ENCODE results near the gene ARHGAP21. TPM values are rescaled to one million over a fixed set of nuclear protein-coding genes. Genes with fewer than 3 reads are reported as not detected.
A peak's percentile ranks its signal among the peaks of the same experiment; 100 is the strongest.

Gene ARHGAP21
- total and polyA plus RNA-seq, 9 of the 15 experiments (the other 6 are each of a cell fraction or from before 2014, with no cell fraction given): 13.6 to 145 (median 60.8) TPM

DNA sequence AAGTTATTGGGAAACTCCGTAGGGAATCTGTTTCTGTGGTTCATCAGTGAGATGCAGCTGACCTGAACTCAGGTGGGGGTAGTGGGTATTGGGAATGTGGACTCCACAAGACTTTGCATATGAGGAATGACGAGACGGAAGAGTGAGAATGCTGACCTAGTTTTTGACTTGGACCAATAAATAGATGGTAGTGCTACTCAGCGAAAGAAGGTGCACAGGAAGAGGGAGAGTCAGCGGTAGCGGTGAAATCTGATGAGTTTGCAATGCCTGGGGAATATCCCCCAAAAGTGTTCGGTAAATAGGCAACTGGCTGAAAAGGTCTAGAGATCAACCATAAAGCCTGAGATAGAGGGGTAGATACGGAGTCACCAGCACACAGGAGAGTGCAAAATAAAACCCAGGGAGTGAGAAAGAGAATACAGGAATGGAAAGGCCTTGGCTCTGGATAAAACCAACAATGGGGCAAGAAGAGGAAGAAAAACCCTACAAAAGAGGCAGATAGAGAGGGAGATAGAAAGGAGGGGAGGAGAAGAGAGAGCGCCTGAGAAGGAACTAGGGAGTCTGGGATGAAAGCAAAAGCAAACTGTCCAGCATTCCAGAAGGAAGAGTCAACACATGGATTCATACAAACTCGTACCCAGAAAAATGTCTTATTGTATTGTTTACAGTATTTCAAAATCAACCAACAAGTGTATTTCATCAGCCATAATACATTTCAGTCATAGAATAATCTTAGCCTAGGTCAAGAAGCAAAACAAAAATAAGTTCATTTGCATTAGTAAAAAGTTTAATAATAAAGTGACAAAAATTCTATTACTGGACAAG is 5.4 kb downstream of the ARHGAP21 start:
- Histone ChIP-seq H4K20me1 (replicated peaks; ENCODE audit: control insufficient read depth, insufficient read depth, low read length) (peaks cover 34% of the 10 kb centered on the region), H3K9ac (ENCODE audit: insufficient read depth in 1 of 2, low read depth in 2 of 2, low read length in 2 of 2) (peak overlapping the region; percentile 8 to 86; a peak in 2 of 4 replicates), H3K4me2 (ENCODE audit: insufficient read depth, low read length) (peak overlapping the region; percentile 67), H3K79me2 (ENCODE audit: control insufficient read depth, insufficient read depth, low read length) (peaks cover 98% of the 10 kb centered on the region), H3K9me3 (replicated peaks; ENCODE audit: control insufficient read depth, insufficient read depth, low read depth, low read length) (no peaks in the 10 kb centered on the region), H3K4me1 (replicated peaks in 1 of 2; ENCODE audit: control insufficient read depth in 2 of 2, insufficient read depth in 2 of 2, low read length in 2 of 2) (peaks cover 24 to 39% of the 10 kb centered on the region in 2 experiments; a peak in 4 of 5 replicates), H3K36me3 (ENCODE audit: control insufficient read depth, insufficient read depth, low read length) (peaks cover 47% of the 10 kb centered on the region), H3K9me1 (ENCODE audit: control insufficient read depth, insufficient read depth, low read length) (peaks cover 4% of the 10 kb centered on the region), H3K4me3 (peak overlapping the region; percentile 81; the same call in 1 of the 2 replicates), H3K27ac (ENCODE audit: extremely low read depth, low read depth, low read length) (no peak overlapping the region), H2AFZ (ENCODE audit: low read depth, low read length) (no peak overlapping the region), H3K27me3 (ENCODE audit: control insufficient read depth in 2 of 2, insufficient read depth in 2 of 2, low read length in 2 of 2) (no peaks in the 10 kb centered on the region)
- POLR2A ChIA-PET: interaction anchor here (0.5 to 1.3 kb wide), 3 partner anchors 9 to 216 kb away, joined by 3 to 5 read pairs (median 3); no protein-coding TSS in a partner anchor
- CTCF ChIA-PET (ENCODE audit: low intra/inter-chr PET ratio): no interaction called here
- BruUV-seq (replicated peaks): no TSS peak
- intact Hi-C loops (cut with micrococcal nuclease): no loop called here
- in situ Hi-C loops (cut with MboI): no loop called here
- no peak for ATAC-seq
- 51% methylated on average over 10 of the region's 10 CpGs for WGBS (ENCODE audit: insufficient coverage, low coverage, missing lambda C conversion rate)
- DNase-seq (ENCODE audit: extremely low read depth in 1 of 4, low spot score in 3 of 4): no peak
- FAIRE-seq: no peak
- TF ChIP-seq MED1 (CRISPR knock-in tag; IDR thresholded peaks at IDR 0.05; ENCODE audit: borderline replicate concordance): no peak
- TF ChIP-seq ZNF232 (CRISPR knock-in tag; IDR thresholded peaks at IDR 0.05): no peak
- no peak for TF ChIP-seq SRSF9 (IDR thresholded peaks at IDR 0.05; ENCODE audit: borderline replicate concordance, low read depth, low read length)
- no peak for TF ChIP-seq CAMTA2 (CRISPR knock-in tag; conservative IDR thresholded peaks at IDR 0.05)
- no peak for TF ChIP-seq ZNF444 (CRISPR knock-in tag; IDR thresholded peaks at IDR 0.05)
- TF ChIP-seq ADNP (tag; IDR thresholded peaks at IDR 0.05): no peak
- TF ChIP-seq EP300 (IDR thresholded peaks at IDR 0.05; ENCODE audit: low read length): no peak
- TF ChIP-seq, protein P1, sequence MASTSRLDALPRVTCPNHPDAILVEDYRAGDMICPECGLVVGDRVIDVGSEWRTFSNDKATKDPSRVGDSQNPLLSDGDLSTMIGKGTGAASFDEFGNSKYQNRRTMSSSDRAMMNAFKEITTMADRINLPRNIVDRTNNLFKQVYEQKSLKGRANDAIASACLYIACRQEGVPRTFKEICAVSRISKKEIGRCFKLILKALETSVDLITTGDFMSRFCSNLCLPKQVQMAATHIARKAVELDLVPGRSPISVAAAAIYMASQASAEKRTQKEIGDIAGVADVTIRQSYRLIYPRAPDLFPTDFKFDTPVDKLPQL (IDR thresholded peaks at IDR 0.05; ENCODE audit: extremely low read depth, insufficient read length): no peak
- TF ChIP-seq, protein P2, sequence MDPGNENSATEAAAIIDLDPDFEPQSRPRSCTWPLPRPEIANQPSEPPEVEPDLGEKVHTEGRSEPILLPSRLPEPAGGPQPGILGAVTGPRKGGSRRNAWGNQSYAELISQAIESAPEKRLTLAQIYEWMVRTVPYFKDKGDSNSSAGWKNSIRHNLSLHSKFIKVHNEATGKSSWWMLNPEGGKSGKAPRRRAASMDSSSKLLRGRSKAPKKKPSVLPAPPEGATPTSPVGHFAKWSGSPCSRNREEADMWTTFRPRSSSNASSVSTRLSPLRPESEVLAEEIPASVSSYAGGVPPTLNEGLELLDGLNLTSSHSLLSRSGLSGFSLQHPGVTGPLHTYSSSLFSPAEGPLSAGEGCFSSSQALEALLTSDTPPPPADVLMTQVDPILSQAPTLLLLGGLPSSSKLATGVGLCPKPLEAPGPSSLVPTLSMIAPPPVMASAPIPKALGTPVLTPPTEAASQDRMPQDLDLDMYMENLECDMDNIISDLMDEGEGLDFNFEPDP (CRISPR knock-in tag; IDR thresholded peaks at IDR 0.05): no peak
- TF ChIP-seq POLR2AphosphoS5 (IDR thresholded peaks at IDR 0.05; ENCODE audit: control insufficient read depth, insufficient read depth, low read depth, low read length): no peak
- TF ChIP-seq, protein P3, sequence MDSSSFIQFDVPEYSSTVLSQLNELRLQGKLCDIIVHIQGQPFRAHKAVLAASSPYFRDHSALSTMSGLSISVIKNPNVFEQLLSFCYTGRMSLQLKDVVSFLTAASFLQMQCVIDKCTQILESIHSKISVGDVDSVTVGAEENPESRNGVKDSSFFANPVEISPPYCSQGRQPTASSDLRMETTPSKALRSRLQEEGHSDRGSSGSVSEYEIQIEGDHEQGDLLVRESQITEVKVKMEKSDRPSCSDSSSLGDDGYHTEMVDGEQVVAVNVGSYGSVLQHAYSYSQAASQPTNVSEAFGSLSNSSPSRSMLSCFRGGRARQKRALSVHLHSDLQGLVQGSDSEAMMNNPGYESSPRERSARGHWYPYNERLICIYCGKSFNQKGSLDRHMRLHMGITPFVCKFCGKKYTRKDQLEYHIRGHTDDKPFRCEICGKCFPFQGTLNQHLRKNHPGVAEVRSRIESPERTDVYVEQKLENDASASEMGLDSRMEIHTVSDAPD (CRISPR knock-in tag; IDR thresholded peaks at IDR 0.05): no peak
- TF ChIP-seq, protein P4, sequence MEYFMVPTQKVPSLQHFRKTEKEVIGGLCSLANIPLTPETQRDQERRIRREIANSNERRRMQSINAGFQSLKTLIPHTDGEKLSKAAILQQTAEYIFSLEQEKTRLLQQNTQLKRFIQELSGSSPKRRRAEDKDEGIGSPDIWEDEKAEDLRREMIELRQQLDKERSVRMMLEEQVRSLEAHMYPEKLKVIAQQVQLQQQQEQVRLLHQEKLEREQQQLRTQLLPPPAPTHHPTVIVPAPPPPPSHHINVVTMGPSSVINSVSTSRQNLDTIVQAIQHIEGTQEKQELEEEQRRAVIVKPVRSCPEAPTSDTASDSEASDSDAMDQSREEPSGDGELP (CRISPR knock-in tag; IDR thresholded peaks at IDR 0.05; ENCODE audit: borderline replicate concordance): no peak
- no peak for TF ChIP-seq HDAC8 (tag; IDR thresholded peaks at IDR 0.05)
- TF ChIP-seq TFAM (CRISPR knock-in tag; conservative IDR thresholded peaks at IDR 0.05): no peak
- TF ChIP-seq, protein P5, sequence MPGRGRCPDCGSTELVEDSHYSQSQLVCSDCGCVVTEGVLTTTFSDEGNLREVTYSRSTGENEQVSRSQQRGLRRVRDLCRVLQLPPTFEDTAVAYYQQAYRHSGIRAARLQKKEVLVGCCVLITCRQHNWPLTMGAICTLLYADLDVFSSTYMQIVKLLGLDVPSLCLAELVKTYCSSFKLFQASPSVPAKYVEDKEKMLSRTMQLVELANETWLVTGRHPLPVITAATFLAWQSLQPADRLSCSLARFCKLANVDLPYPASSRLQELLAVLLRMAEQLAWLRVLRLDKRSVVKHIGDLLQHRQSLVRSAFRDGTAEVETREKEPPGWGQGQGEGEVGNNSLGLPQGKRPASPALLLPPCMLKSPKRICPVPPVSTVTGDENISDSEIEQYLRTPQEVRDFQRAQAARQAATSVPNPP (IDR thresholded peaks at IDR 0.05; ENCODE audit: borderline replicate concordance, insufficient read depth, insufficient read length): no peak
